SK-N-MC (cell line): ENCODE results near the gene PSMD14.

Experiments used
- EZH2 ChIP-seq: fragments of 200-600 bp; sonication (generic); IDR thresholded peaks from one replicate; pipeline ENCODE4 v1.6.1; 2017; ENCODE audit warnings: antibody characterized with exemption
- POLR2AphosphoS5 ChIP-seq: IDR thresholded peaks from 2 replicates; pipeline ENCODE4 v1.6.1; 2012; ENCODE audit warnings: mild to moderate bottlenecking, low read depth, low read length, borderline replicate concordance

DNA sequence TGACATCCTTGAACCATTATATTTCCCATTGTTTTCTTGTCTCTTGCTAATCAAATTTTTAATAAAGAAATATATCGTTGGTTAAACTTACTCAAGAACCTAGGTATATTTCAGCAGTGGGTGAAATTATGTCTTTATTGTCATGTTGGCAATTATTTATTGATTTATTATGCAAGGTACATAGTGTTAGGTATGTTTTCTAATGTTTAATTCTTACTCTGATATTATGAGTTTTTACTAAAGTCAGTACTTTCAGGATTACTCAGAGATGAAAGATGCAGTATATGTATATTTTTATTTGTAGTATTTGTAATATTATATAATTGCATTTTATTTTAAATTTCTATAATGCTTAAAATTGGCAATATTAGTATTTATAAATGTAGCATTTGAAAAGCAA, 46.9 kb downstream of the PSMD14 start:
- TF ChIP-seq POLR2AphosphoS5 (no peak), EZH2 (no peak)
